Chondrocyte (in vitro differentiated cells): Measurements from ENCODE around the gene KRTAP9-9. TPM values are rescaled to one million over a fixed set of nuclear protein-coding genes. Genes with fewer than 3 reads are reported as not detected.
"Not testable (repeated sequence)": the region's sequence is repeated elsewhere in the genome, so short reads cannot be mapped to it uniquely, and the experiment has no call there.

Source experiments
- DNase-seq: peaks from one replicate; pipeline ENCODE4 v3.0.0; 2021; ENCODE audit warnings: mixed read lengths, low spot score
- H3K27ac Mint-ChIP-seq: one replicate; pipeline ENCODE4 v1.8.0; 2021; ENCODE audit warnings: mild to moderate bottlenecking, moderate library complexity, mixed read lengths; ENCODE audit not compliant: unreplicated experiment
- H3K27me3 Mint-ChIP-seq: 2 replicates; pipeline ENCODE4 v1.8.0; 2021; ENCODE audit warnings: low read depth, mixed read lengths
- H3K36me3 Mint-ChIP-seq: 2 replicates; pipeline ENCODE4 v1.8.0; 2021; ENCODE audit warnings: low read depth, mixed read lengths
- H3K4me1 Mint-ChIP-seq: 2 replicates; pipeline ENCODE4 v1.8.0; 2021; ENCODE audit warnings: low read depth, mild to moderate bottlenecking, mixed read lengths
- H3K4me3 Mint-ChIP-seq: one replicate; pipeline ENCODE4 v1.8.0; 2021; ENCODE audit warnings: mild to moderate bottlenecking, moderate library complexity, mixed read lengths; ENCODE audit not compliant: unreplicated experiment
- H3K9me3 Mint-ChIP-seq: 2 replicates; pipeline ENCODE4 v1.8.0; 2021; ENCODE audit warnings: low read depth, mixed read lengths
- CTCF ChIP-seq: fragments of 200-600 bp; sonication (generic); IDR thresholded peaks from 2 replicates; pipeline ENCODE4 v1.5.0; 2021; ENCODE audit warnings: antibody characterized with exemption, mild to moderate bottlenecking, moderate library complexity
- total RNA-seq: library from RNA; stranded (reverse); gene quantifications from 3 replicates; pipeline ENCODE4 v1.2.1, GENCODE V29; 2021

The KRTAP9-9 gene
- total RNA-seq, 1 donor from 2014 or later, result not detected

DNA sequence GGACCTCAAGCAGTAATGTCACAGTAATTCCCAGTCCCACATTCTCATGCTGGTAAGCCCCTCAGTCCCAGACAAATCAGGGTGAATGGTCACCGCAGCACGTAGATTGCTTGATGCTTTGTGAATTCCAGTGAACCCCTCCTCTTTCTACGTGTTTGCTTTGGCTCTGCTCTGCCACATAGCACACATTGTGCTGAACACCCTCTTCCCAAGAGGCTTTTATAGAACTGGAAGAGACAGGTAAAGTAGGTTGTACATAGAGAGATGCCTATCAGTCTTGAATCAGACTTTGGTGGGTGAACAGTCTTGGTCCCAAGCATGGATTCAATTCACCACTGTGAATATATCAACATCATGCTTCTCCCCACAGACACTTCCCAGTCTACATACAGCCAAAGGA, 9.4 kb downstream of the KRTAP9-9 start:
- DNase-seq, result no peak
- Mint-ChIP-seq H3K27me3 (peaks cover 16% of the 10 kb centered on the region), H3K36me3 (peaks cover 2% of the 10 kb centered on the region), H3K4me3 (no peak overlapping the region), H3K27ac (no peak overlapping the region), H3K4me1 (no peaks in the 10 kb centered on the region), H3K9me3 (peaks cover 2% of the 10 kb centered on the region)
- TF ChIP-seq CTCF, result no peak

GRCh38 chr17:41265078-41265477, 9.9 kb downstream of the KRTAP9-9 start, which contains the start of gene KRTAP9-6:
Gene KRTAP9-6, plus strand, starts transcription at chr17:41265378. Its CDS starts 0 bp downstream, at chr17:41265378.
- peaks cover 16% of the 10 kb centered on the region for H3K27me3 Mint-ChIP-seq
- H3K9me3 Mint-ChIP-seq, result peaks cover 2% of the 10 kb centered on the region
- H3K27ac Mint-ChIP-seq, result no peak within 1 kb of the TSS
- no peak for TF ChIP-seq CTCF
- H3K36me3 Mint-ChIP-seq, result peaks cover 2% of the 10 kb centered on the region
- no peaks in the 10 kb centered on the region for H3K4me1 Mint-ChIP-seq
- DNase-seq, result no peak
- H3K4me3 Mint-ChIP-seq, result no peak within 1 kb of the TSS

DNA sequence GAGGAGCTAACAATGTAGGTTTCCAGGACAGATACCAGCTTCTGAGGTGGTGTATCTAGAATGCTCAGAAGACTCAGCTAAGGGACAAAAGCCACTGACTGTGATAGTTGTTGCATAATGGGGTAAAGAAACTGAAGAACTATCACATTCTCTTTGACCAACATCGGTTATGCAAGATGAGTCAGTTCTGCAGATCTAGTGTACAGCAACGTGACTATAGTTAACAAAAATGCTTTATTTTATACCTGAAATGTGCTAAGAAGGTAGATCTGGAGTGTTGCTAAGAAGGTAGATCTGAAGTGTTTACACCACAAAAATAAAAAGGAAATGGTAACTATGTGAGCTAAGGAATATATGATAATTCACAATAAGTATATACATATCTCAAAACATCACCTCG, 12.5 kb downstream of the KRTAP9-9 start:
- peaks cover 8% of the 10 kb centered on the region for H3K27me3 Mint-ChIP-seq
- no peak for TF ChIP-seq CTCF
- no peaks in the 10 kb centered on the region for H3K9me3 Mint-ChIP-seq
- H3K4me3 Mint-ChIP-seq, result no peak overlapping the region
- H3K27ac Mint-ChIP-seq, result no peak overlapping the region
- H3K36me3 Mint-ChIP-seq, result peaks cover 2% of the 10 kb centered on the region
- DNase-seq, result no peak
- no peaks in the 10 kb centered on the region for H3K4me1 Mint-ChIP-seq

DNA sequence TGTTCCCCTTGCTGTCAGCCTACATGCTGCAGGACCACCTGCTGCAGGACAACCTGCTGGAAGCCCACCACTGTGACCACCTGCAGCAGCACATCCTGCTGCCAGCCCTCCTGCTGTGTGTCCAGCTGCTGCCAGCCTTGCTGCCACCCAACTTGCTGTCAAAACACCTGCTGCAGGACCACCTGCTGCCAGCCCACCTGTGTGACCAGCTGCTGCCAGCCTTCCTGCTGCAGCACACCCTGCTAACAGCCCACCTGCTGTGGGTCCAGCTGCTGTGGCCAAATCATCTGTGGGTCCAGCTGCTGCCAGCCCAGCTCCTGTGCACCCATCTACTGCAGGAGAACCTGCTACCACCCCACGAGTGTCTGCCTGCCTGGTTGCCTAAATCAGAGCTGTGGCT, 16.1 kb downstream of the KRTAP9-9 start:
- not testable (repeated sequence) for H3K27ac Mint-ChIP-seq, DNase-seq, H3K36me3 Mint-ChIP-seq, H3K27me3 Mint-ChIP-seq, H3K4me1 Mint-ChIP-seq, H3K9me3 Mint-ChIP-seq, H3K4me3 Mint-ChIP-seq

DNA sequence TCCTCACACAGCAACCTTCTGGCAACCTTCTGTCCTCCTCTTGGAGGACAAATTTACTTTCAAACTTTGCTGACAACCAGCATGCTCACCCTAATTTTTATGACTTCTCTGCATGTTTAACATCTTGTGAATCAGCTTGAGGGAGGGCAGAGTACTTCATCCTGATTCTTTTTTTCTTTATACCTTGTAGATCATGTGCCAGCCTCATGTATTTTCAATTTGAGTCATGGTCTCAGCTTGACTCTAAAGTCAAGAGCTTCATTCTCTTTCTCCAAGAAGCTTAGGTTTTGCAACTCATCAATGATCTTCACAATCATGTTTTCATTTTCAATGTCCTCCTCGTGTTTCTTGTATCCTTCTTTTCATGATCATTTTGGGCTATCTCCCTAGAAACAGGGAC, 16.7 kb downstream of the KRTAP9-9 start:
- no peaks in the 10 kb centered on the region for H3K9me3 Mint-ChIP-seq
- H3K4me1 Mint-ChIP-seq, result no peaks in the 10 kb centered on the region
- H3K27ac Mint-ChIP-seq, result no peak overlapping the region
- no peak for DNase-seq
- H3K27me3 Mint-ChIP-seq, result peaks cover 9% of the 10 kb centered on the region
- TF ChIP-seq CTCF, result no peak
- H3K4me3 Mint-ChIP-seq, result no peak overlapping the region
- no peaks in the 10 kb centered on the region for H3K36me3 Mint-ChIP-seq

GRCh38 chr17:41275648-41276190, 20.5 kb downstream of the KRTAP9-9 start, which contains the start of gene KRTAP9-7:
Gene KRTAP9-7, plus strand, starts transcription at chr17:41275698. Its CDS starts 0 bp downstream, at chr17:41275698.
- H3K4me3 Mint-ChIP-seq, H3K36me3 Mint-ChIP-seq, H3K4me1 Mint-ChIP-seq, H3K27ac Mint-ChIP-seq, H3K9me3 Mint-ChIP-seq, DNase-seq, H3K27me3 Mint-ChIP-seq: not testable (repeated sequence)
